HepG2 (cell line): ENCODE measurements around the gene RBM8A.

ENCODE experiments used
- MYC ChIP-seq: sonication (generic); formaldehyde crosslinking; IDR thresholded peaks from 2 replicates; pipeline ENCODE4 v1.9.0; 2021; ENCODE audit warnings: missing genetic modification reagents, borderline replicate concordance
- RFX3 ChIP-seq: IDR thresholded peaks from 2 replicates; pipeline ENCODE4 v1.6.1; 2016; ENCODE audit warnings: missing biosample characterization, missing genetic modification reagents
- RNF2 ChIP-seq: fragments of 450-650 bp; conservative IDR thresholded peaks from 2 replicates; pipeline ENCODE4 v1.6.1; 2016; ENCODE audit warnings: low read depth
- SUZ12 ChIP-seq: fragments of 150-350 bp; IDR thresholded peaks from 2 replicates; pipeline ENCODE4 v1.6.1; 2014; ENCODE audit warnings: low read depth, low read length
- TF ChIP-seq, protein P1 (sequence below): sonication (generic); formaldehyde crosslinking; IDR thresholded peaks from 2 replicates; pipeline ENCODE4 v1.5.0; 2020; ENCODE audit warnings: mild to moderate bottlenecking, missing genetic modification reagents, moderate library complexity

DNA sequence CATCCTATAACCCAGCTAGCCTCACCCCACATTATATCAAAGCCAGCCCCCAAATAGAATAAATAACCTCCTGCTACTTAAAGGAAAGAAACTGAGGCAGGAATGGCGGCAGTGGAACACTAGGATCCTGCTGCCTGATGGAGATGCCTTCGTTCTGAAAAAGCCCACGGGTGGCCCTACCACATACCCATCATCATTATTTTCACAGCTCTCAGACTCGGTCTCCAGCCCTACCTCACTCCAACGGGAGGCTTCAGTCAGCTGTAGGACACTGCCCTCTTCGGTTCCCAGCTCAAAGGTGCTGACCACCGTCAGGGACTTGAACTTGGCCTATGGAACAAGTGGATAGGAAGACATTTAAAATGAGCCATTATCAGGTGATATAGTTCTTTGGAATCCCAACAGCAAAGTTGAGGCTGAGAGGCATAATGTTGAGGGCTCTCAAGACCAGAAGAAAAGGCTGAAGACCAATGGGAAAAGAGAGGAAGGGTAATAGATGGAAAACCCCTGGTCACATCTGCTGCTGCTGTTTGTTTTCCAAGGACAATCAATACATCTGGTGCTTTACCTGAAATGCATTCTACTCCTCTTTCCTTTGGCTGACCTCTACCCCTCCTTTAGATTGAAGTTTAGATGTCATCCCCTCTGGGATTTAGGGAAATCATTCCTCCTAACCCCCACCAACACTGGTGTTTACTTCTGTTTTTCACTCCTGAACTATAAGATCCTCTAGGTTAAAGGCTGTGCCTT is 33.8 kb downstream of the RBM8A start:
- TF ChIP-seq RFX3 (CRISPR knock-in tag), result no peak
- TF ChIP-seq, protein P1, sequence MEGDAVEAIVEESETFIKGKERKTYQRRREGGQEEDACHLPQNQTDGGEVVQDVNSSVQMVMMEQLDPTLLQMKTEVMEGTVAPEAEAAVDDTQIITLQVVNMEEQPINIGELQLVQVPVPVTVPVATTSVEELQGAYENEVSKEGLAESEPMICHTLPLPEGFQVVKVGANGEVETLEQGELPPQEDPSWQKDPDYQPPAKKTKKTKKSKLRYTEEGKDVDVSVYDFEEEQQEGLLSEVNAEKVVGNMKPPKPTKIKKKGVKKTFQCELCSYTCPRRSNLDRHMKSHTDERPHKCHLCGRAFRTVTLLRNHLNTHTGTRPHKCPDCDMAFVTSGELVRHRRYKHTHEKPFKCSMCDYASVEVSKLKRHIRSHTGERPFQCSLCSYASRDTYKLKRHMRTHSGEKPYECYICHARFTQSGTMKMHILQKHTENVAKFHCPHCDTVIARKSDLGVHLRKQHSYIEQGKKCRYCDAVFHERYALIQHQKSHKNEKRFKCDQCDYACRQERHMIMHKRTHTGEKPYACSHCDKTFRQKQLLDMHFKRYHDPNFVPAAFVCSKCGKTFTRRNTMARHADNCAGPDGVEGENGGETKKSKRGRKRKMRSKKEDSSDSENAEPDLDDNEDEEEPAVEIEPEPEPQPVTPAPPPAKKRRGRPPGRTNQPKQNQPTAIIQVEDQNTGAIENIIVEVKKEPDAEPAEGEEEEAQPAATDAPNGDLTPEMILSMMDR (CRISPR knock-in tag), result no peak
- TF ChIP-seq RNF2, result no peak
- no peak for TF ChIP-seq SUZ12
- TF ChIP-seq MYC (CRISPR knock-in tag), result no peak
